Choroid plexus epithelial cell (primary cell): ENCODE results near the gene MLLT3.

Experiments used
- DNase-seq: peaks from one replicate; pipeline ENCODE4 v3.0.0-alpha.2; 2010; ENCODE audit warnings: low read depth
- H3K4me3 ChIP-seq: 2 replicates; pipeline ENCODE4 v1.5.1; 2011; ENCODE audit warnings: low read depth, mild to moderate bottlenecking, control low read depth, low read length, moderate library complexity
- CTCF ChIP-seq: conservative IDR thresholded peaks from 2 replicates; pipeline ENCODE4 v1.5.1; 2011; ENCODE audit warnings: low read depth, mild to moderate bottlenecking, control low read depth, inconsistent platforms, low read length, moderate library complexity

Gene MLLT3

GRCh38 chr9:20508242-20508641, 114.1 kb downstream of the MLLT3 start:
- no peak overlapping the region for H3K4me3 ChIP-seq
- DNase-seq, result peak; percentile 21
- no peak for TF ChIP-seq CTCF

GRCh38 chr9:20507431-20507830, 114.9 kb downstream of the MLLT3 start:
- H3K4me3 ChIP-seq, result no peak overlapping the region
- no peak for TF ChIP-seq CTCF
- DNase-seq, result peak; percentile 9

- TF ChIP-seq CTCF, result no peak
- no peak overlapping the region for H3K4me3 ChIP-seq
- no peak for DNase-seq
These were observed 116.0 kb downstream of the MLLT3 start for GRCh38 chr9:20506099-20506900.

GRCh38 chr9:20505574-20505973, 116.7 kb downstream of the MLLT3 start:
- no peak for DNase-seq
- TF ChIP-seq CTCF, result no peak
- H3K4me3 ChIP-seq, result no peak overlapping the region

GRCh38 chr9:20504930-20505329, 117.4 kb downstream of the MLLT3 start:
- no peak for TF ChIP-seq CTCF
- DNase-seq, result no peak

GRCh38 chr9:20500101-20500500, 122.2 kb downstream of the MLLT3 start:
- no peak overlapping the region for H3K4me3 ChIP-seq
- DNase-seq, result no peak
- no peak for TF ChIP-seq CTCF

More at GRCh38 chr9:20504930-20505329, 117.4 kb downstream of the MLLT3 start:
- no peak overlapping the region for H3K4me3 ChIP-seq

GRCh38 chr9:20499013-20499412, 123.3 kb downstream of the MLLT3 start:
- no peak for DNase-seq
- no peak for TF ChIP-seq CTCF
- no peak overlapping the region for H3K4me3 ChIP-seq
